Ovary (tissue), 9 donors: ENCODE results near the gene ABCF3. TPM values are rescaled to one million over a fixed set of nuclear protein-coding genes. Genes with fewer than 3 reads are reported as not detected.
A peak's percentile ranks its signal among the peaks of the same experiment; 100 is the strongest.

Source experiments
- DNase-seq, 5 donors: peaks; one replicate each; pipeline ENCODE4 v3.0.0-alpha.2; 2019 to 2020
- H3K27ac ChIP-seq, 2 donors: fragments of 200-600 bp; one replicate each; pipeline versions ENCODE4 v1.5.1 to v1.8.0; 2019 to 2022
- H3K27me3 ChIP-seq: fragments of 200-600 bp; one replicate; pipeline ENCODE4 v1.8.0; 2022
- H3K36me3 ChIP-seq: fragments of 200-600 bp; sonication (generic); one replicate; pipeline ENCODE4 v1.5.1; 2019
- H3K4me1 ChIP-seq: one replicate; pipeline ENCODE4 v1.8.1; 2013; ENCODE audit warnings: mild to moderate bottlenecking, moderate library complexity; ENCODE audit not compliant: insufficient read depth
- H3K4me3 ChIP-seq: fragments of 200-600 bp; sonication (generic); one replicate; pipeline ENCODE4 v1.5.1; 2017
- H3K9me3 ChIP-seq, 2 donors: fragments of 200-600 bp in 1 of 2; sonication (generic) in 1 of 2; one replicate each; pipeline versions ENCODE4 v1.5.1 to v1.8.1; 2013 to 2019; ENCODE audit warnings: mild to moderate bottlenecking in 1 of 2, moderate library complexity in 1 of 2
- CTCF ChIP-seq, 3 donors: fragments of 450-650 bp in 2 of 3; fragments of 200-600 bp in 1 of 3; IDR thresholded peaks; one replicate each; pipeline versions ENCODE4 v1.5.1 to v1.8.0; 2016 to 2022; ENCODE audit warnings: antibody characterized with exemption in 3 of 3, mild to moderate bottlenecking in 1 of 3
- EP300 ChIP-seq: sonication (generic); formaldehyde crosslinking; IDR thresholded peaks from one replicate; pipeline ENCODE4 v1.6.1; 2017; ENCODE audit warnings: antibody characterized with exemption
- POLR2A ChIP-seq: fragments of 450-650 bp; IDR thresholded peaks from one replicate; pipeline ENCODE4 v1.6.1; 2017; ENCODE audit warnings: antibody characterized with exemption, mild to moderate bottlenecking, moderate library complexity
- WGBS, 3 donors: extraction: QIAGEN DNeasy Blood & Tissue Kit in 1 of 3; methylation state at CpG; one replicate each; pipeline versions ENCODE4 v1.1.5 to v1.1.7; 2013 to 2017; 5-methylcytosine and 5-hydroxymethylcytosine counted together
- intact Hi-C, 4 donors: fragments of 100-400 bp; cut with DNase I; formaldehyde crosslinking; loops; one replicate each; pipeline versions ENCODE4 v1.11.0 to v1.15.1; 2022 to 2023
- polyA plus RNA-seq, 2 donors: library from polyadenylated mRNA; stranded (reverse); fragments of 200-250 nt in 1 of 2; fragments of 350-450 nt in 1 of 2; fragmentation: Illumina TruSeq in 1 of 2; extraction: RNeasy Lipid Tissue Mini Kit (QIAGEN cat#74804) in 1 of 2; gene quantifications; one replicate each; pipeline ENCODE4 v1.2.3, GENCODE V29; 2013 to 2014
- total RNA-seq, 7 donors: library from RNA; depleted of rRNA in 2 of 7; stranded (reverse); fragments of >200 nt in 2 of 7; fragmentation: NEBNext Ultra II Directional in 3 of 7; extraction: Animal tissue kit (Norgen Biotek cat#: 25700) in 3 of 7; gene quantifications; one replicate each; pipeline versions ENCODE4 v1.1.0 to v1.2.4, GENCODE V29; 2016 to 2023
- donor health status: DM: no; HTN: no; CAD: no; lungs with moderate emphysema.
- donor health status: DM: no; HTN: no; CAD: no.
- donor health status: Bipolar disorder and iron deficiency.
- donor health status: DM: yes; HTN: yes; CAD: no.
- donor health status: DM: no; HTN: no; CAD: no.
- donor health status: DM: yes; HTN: yes; CAD: no.

Gene ABCF3
- total and polyA plus RNA-seq, 9 donors = 30.2 to 82.0 (median 58.2) TPM

GRCh38 chr3:184177767-184178306 is 8.2 kb upstream of the ABCF3 start:
- intact Hi-C loops = no loop called here

GRCh38 chr3:184178521-184179138 is 7.4 kb upstream of the ABCF3 start:
- peak in 2 of 5 donors; percentile 16 to 24 for DNase-seq
- intact Hi-C loops = no loop called here
- Histone ChIP-seq H3K9me3 (no peaks in the 10 kb centered on the region), H3K27ac (no peak overlapping the region), H3K4me3 (no peak overlapping the region), H3K4me1 (peaks cover 7% of the 10 kb centered on the region), H3K27me3 (no peaks in the 10 kb centered on the region), H3K36me3 (no peaks in the 10 kb centered on the region)
- TF ChIP-seq POLR2A (no peak), EP300 (no peak), CTCF (IDR thresholded peaks at IDR 0.05) (no peak)
- WGBS, 3 donors = 91 to 95% (median 92%) methylated on average over 13 of the region's 13 CpGs

More at GRCh38 chr3:184177767-184178306, 8.2 kb upstream of the ABCF3 start:
- Histone ChIP-seq H3K9me3 (no peaks in the 10 kb centered on the region), H3K4me3 (no peak overlapping the region), H3K27me3 (no peaks in the 10 kb centered on the region), H3K36me3 (no peaks in the 10 kb centered on the region), H3K4me1 (peaks cover 7% of the 10 kb centered on the region), H3K27ac (no peak overlapping the region)
- 81 to 87% (median 86%) methylated on average over 14 of the region's 14 CpGs for whole genome bisulfite sequencing, 3 donors
- DNase-seq = peak in 2 of 5 donors; percentile 26 to 37
- TF ChIP-seq POLR2A (no peak), CTCF (IDR thresholded peaks at IDR 0.05) (no peak), EP300 (no peak)

GRCh38 chr3:184180165-184180564 is 5.8 kb upstream of the ABCF3 start:
- H3K36me3 ChIP-seq = no peaks in the 10 kb centered on the region
- no peak overlapping the region for H3K27ac ChIP-seq
- intact Hi-C loops = loop anchor here in 1 of 4 donors (10.0 kb wide), 1 partner anchor 145 kb away; no protein-coding TSS in a partner anchor
- WGBS, 3 donors = 87 to 91% (median 88%) methylated on average over 6 of the region's 6 CpGs
- H3K4me3 ChIP-seq = no peak overlapping the region
- no peaks in the 10 kb centered on the region for H3K27me3 ChIP-seq
- no peaks in the 10 kb centered on the region for H3K9me3 ChIP-seq
- DNase-seq = peak in 1 of 5 donors; percentile 8
- TF ChIP-seq CTCF (IDR thresholded peaks at IDR 0.05) (no peak), EP300 (no peak), POLR2A (no peak)
- H3K4me1 ChIP-seq = peaks cover 5% of the 10 kb centered on the region

- H3K4me1 ChIP-seq = peaks cover 3% of the 10 kb centered on the region
- no peaks in the 10 kb centered on the region for H3K27me3 ChIP-seq
- H3K27ac ChIP-seq = no peak overlapping the region
- no peak for TF ChIP-seq POLR2A
- TF ChIP-seq EP300 = no peak
- TF ChIP-seq CTCF (IDR thresholded peaks at IDR 0.05) = no peak
- no peak for DNase-seq
- intact Hi-C loops = loop anchor here in 1 of 4 donors (10.0 kb wide), 1 partner anchor 143 kb away; no protein-coding TSS in a partner anchor
- no peak overlapping the region for H3K4me3 ChIP-seq
- WGBS, 3 donors = 92 to 95% (median 93%) methylated on average over 9 of the region's 9 CpGs
- H3K9me3 ChIP-seq = no peaks in the 10 kb centered on the region
- H3K36me3 ChIP-seq = no peaks in the 10 kb centered on the region
Observed at GRCh38 chr3:184181596-184181995, 4.4 kb upstream of the ABCF3 start.
